ENCODE results near the gene CCDC78. TPM values are rescaled to one million over a fixed set of nuclear protein-coding genes. Genes with fewer than 3 reads are reported as not detected.

CCDC78 gene
- total and polyA plus RNA-seq, 2 of the 13 experiments (the other 11 are each of a cell fraction or from before 2014, with no cell fraction given): 0.53 to 1.5 TPM

DNA sequence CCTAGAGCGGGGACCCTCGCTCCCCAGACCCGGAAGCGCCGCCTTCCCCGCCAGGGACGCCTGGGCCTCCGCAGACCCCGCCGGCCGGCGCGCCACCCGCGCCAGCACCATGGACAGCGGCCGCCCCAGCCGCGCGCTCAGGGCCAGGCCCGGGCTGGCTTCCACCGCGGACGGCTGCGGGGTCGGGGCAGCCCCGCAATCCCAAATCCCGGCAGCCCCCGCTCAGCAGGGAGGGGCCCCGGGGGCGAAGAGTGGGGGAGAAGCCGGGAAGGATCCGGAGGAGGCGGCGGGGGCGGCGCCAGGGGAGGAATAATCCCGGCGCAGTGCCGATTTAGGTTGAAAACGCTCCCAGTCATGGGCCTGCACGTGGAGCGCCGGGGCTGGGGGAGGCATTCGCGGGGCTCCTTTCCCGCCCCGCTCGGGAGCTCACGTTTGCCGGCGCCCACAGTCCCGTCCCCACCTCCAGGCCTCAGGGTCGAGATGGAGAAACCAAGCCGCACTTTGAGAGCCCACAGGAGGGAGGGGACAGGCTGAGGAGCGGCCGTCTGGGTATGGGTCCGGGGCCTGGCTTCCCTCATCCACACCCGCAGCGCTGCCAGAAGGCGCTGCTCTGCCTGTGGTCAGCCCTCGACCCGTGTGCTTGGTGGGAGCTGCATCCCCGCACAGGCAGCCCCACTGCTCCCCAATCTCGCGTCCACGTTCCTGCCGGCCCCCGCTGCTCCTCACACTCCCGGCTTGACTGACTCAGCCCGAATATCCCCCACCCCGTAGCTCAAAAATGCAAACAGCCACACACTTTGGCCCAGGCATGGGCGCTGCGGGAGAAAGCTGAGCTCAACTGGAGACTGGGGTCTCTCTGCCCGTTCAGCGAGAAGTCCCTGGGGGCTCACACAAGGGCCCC lies 25.3 kb downstream of the CCDC78 start (continued):
- no peak for TF ChIP-seq IRF1 (CRISPR knock-in tag; IDR thresholded peaks at IDR 0.05; ENCODE audit: low read depth)
- TF ChIP-seq, protein P1, sequence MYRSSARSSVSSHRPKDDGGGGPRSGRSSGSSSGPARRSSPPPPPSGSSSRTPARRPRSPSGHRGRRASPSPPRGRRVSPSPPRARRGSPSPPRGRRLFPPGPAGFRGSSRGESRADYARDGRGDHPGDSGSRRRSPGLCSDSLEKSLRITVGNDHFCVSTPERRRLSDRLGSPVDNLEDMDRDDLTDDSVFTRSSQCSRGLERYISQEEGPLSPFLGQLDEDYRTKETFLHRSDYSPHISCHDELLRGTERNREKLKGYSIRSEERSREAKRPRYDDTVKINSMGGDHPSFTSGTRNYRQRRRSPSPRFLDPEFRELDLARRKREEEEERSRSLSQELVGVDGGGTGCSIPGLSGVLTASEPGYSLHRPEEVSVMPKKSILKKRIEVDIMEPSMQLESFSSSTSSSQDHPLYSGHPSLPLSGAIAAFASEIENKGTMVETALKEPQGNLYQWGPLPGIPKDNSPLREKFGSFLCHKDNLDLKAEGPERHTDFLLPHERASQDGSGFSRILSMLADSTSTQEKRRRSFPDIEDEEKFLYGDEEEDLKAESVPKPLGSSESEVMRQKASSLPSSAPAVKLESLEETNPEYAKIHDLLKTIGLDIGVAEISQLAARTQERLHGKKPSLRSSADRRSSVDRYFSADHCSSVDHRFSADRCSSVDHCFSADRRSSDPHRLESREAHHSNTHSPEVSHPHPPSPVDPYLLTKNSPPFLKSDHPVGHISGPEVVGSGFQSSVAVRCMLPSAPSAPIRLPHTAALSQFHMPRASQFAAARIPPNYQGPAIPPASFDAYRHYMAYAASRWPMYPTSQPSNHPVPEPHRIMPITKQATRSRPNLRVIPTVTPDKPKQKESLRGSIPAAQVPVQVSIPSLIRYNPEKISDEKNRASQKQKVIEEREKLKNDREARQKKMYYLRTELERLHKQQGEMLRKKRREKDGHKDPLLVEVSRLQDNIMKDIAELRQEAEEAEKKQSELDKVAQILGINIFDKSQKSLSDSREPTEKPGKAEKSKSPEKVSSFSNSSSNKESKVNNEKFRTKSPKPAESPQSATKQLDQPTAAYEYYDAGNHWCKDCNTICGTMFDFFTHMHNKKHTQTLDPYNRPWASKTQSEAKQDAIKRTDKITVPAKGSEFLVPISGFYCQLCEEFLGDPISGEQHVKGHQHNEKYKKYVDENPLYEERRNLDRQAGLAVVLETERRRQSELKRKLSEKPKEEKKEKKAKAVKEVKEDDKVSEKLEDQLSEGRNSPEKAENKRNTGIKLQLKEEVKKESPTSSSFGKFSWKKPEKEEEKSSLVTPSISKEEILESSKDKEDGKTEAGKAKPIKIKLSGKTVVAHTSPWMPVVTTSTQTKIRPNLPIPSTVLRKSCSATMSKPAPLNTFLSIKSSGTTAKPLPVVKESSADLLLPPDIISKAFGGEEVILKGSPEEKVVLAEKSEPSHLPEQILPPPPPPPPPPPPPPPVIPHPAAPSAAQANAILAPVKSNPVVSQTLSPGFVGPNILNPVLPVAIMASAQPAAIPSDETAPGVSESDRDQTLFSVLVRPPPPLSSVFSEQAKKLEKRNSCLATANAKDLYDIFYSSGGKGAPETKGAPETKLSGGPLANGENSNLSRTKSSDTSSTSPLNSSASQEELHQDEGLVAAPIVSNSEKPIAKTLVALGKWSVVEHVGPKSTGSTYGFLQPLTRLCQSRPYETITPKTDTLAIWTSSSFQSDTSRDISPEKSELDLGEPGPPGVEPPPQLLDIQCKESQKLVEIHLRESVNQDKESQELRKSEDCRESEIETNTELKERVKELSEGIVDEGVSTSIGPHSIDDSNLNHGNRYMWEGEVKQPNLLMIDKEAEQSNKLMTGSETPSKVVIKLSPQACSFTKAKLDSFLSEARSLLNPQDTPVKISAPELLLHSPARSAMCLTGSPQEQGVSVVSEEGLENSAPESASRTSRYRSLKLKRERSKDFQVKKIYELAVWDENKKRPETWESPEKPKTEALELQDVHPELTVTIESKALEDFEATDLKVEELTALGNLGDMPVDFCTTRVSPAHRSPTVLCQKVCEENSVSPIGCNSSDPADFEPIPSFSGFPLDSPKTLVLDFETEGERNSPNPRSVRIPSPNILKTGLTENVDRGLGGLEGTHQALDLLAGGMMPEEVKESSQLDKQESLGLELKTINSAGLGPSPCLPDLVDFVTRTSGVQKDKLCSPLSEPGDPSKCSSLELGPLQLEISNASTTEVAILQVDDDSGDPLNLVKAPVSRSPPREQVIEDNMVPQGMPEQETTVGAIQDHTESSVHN (CRISPR knock-in tag; IDR thresholded peaks at IDR 0.05): no peak
- TF ChIP-seq, protein P2, sequence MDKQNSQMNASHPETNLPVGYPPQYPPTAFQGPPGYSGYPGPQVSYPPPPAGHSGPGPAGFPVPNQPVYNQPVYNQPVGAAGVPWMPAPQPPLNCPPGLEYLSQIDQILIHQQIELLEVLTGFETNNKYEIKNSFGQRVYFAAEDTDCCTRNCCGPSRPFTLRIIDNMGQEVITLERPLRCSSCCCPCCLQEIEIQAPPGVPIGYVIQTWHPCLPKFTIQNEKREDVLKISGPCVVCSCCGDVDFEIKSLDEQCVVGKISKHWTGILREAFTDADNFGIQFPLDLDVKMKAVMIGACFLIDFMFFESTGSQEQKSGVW (CRISPR knock-in tag; IDR thresholded peaks at IDR 0.05; ENCODE audit: borderline replicate concordance): no peak
- TF ChIP-seq YY1 (IDR thresholded peaks at IDR 0.05; ENCODE audit: insufficient read depth, insufficient replicate concordance, low read depth, low read length): no peak
- no peak for TF ChIP-seq KDM5A (IDR thresholded peaks at IDR 0.05; ENCODE audit: borderline replicate concordance, low read length)
- no peak for TF ChIP-seq ZNF839 (CRISPR knock-in tag; IDR thresholded peaks at IDR 0.05; ENCODE audit: borderline replicate concordance)
- TF ChIP-seq, protein P3, sequence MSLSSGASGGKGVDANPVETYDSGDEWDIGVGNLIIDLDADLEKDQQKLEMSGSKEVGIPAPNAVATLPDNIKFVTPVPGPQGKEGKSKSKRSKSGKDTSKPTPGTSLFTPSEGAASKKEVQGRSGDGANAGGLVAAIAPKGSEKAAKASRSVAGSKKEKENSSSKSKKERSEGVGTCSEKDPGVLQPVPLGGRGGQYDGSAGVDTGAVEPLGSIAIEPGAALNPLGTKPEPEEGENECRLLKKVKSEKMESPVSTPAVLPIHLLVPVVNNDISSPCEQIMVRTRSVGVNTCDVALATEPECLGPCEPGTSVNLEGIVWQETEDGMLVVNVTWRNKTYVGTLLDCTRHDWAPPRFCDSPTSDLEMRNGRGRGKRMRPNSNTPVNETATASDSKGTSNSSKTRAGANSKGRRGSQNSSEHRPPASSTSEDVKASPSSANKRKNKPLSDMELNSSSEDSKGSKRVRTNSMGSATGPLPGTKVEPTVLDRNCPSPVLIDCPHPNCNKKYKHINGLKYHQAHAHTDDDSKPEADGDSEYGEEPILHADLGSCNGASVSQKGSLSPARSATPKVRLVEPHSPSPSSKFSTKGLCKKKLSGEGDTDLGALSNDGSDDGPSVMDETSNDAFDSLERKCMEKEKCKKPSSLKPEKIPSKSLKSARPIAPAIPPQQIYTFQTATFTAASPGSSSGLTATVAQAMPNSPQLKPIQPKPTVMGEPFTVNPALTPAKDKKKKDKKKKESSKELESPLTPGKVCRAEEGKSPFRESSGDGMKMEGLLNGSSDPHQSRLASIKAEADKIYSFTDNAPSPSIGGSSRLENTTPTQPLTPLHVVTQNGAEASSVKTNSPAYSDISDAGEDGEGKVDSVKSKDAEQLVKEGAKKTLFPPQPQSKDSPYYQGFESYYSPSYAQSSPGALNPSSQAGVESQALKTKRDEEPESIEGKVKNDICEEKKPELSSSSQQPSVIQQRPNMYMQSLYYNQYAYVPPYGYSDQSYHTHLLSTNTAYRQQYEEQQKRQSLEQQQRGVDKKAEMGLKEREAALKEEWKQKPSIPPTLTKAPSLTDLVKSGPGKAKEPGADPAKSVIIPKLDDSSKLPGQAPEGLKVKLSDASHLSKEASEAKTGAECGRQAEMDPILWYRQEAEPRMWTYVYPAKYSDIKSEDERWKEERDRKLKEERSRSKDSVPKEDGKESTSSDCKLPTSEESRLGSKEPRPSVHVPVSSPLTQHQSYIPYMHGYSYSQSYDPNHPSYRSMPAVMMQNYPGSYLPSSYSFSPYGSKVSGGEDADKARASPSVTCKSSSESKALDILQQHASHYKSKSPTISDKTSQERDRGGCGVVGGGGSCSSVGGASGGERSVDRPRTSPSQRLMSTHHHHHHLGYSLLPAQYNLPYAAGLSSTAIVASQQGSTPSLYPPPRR (CRISPR knock-in tag; IDR thresholded peaks at IDR 0.05; ENCODE audit: borderline replicate concordance): no peak
- no peak for TF ChIP-seq TAF1 (CRISPR knock-in tag; IDR thresholded peaks at IDR 0.05)
- TF ChIP-seq PAWR (CRISPR knock-in tag; IDR thresholded peaks at IDR 0.05; ENCODE audit: borderline replicate concordance): no peak
- TF ChIP-seq, protein P4, sequence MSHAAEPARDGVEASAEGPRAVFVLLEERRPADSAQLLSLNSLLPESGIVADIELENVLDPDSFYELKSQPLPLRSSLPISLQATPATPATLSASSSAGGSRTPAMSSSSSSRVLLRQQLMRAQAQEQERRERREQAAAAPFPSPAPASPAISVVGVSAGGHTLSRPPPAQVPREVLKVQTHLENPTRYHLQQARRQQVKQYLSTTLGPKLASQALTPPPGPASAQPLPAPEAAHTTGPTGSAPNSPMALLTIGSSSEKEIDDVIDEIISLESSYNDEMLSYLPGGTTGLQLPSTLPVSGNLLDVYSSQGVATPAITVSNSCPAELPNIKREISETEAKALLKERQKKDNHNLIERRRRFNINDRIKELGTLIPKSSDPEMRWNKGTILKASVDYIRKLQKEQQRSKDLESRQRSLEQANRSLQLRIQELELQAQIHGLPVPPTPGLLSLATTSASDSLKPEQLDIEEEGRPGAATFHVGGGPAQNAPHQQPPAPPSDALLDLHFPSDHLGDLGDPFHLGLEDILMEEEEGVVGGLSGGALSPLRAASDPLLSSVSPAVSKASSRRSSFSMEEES (CRISPR knock-in tag; IDR thresholded peaks at IDR 0.05): no peak; the same call in 1 of the 2 replicates
